NT2/D1 (cell line): ENCODE data around the gene CDKN1C.

Source experiments
- YY1 ChIP-seq: IDR thresholded peaks from 2 replicates; pipeline ENCODE4 v1.6.1; 2011; ENCODE audit not compliant: insufficient read length, insufficient read depth
- ZNF274 ChIP-seq: IDR thresholded peaks from 2 replicates; pipeline ENCODE4 v1.6.1; 2011; ENCODE audit warnings: mild to moderate bottlenecking, low read depth, low read length

DNA sequence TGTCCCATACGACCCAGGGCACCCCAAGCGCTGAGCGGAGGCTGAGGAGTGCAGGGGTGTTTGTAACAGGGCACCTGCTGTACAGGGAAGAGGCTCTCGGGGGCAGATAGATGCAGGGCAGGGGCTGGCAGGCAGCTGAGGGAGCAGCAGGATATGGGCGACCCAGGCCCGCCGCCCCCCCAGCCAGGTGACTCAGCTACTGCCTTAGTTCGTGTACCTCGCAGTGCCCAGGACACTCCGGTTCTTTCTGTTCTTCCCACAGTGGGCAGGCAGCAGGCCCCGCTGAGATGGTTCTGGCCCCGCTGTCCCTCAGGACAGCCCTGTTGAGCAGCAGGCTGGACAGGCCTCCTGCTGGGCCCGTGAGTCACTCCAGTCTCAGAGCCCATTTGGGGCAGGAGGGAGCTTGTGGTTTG is 27.4 kb upstream of the CDKN1C start:
- no peak for TF ChIP-seq YY1
- TF ChIP-seq ZNF274, result no peak
